Osteocyte (in vitro differentiated cells): ENCODE data around the gene DAP. TPM values are rescaled to one million over a fixed set of nuclear protein-coding genes. Genes with fewer than 3 reads are reported as not detected.

Experiments used
- DNase-seq: peaks from one replicate; pipeline ENCODE4 v3.0.0; 2021; ENCODE audit warnings: mixed read lengths; ENCODE audit not compliant: unreplicated experiment; ENCODE audit errors: extremely low spot score
- H3K27ac Mint-ChIP-seq: one replicate; pipeline ENCODE4 v1.8.0; 2021; ENCODE audit warnings: mild to moderate bottlenecking, mixed read lengths; ENCODE audit not compliant: unreplicated experiment
- H3K27me3 Mint-ChIP-seq: one replicate; pipeline ENCODE4 v1.8.0; 2021; ENCODE audit warnings: mixed read lengths; ENCODE audit not compliant: unreplicated experiment
- H3K36me3 Mint-ChIP-seq: one replicate; pipeline ENCODE4 v1.8.0; 2021; ENCODE audit warnings: mixed read lengths; ENCODE audit not compliant: unreplicated experiment
- H3K4me1 Mint-ChIP-seq: one replicate; pipeline ENCODE4 v1.8.0; 2021; ENCODE audit warnings: mixed read lengths; ENCODE audit not compliant: unreplicated experiment
- H3K4me3 Mint-ChIP-seq: one replicate; pipeline ENCODE4 v1.8.0; 2021; ENCODE audit warnings: mild to moderate bottlenecking, moderate library complexity, mixed read lengths; ENCODE audit not compliant: unreplicated experiment
- H3K9me3 Mint-ChIP-seq: one replicate; pipeline ENCODE4 v1.8.0; 2021; ENCODE audit warnings: mixed read lengths; ENCODE audit not compliant: unreplicated experiment
- total RNA-seq: library from RNA; stranded (reverse); gene quantifications from 2 replicates; pipeline ENCODE4 v1.2.1, GENCODE V29; 2021
- TF ChIP-seq, protein P1 (sequence below): fragments of 200-600 bp; sonication (generic); IDR thresholded peaks from 2 replicates; pipeline ENCODE4 v1.5.0; 2021; ENCODE audit warnings: antibody characterized with exemption, mild to moderate bottlenecking, moderate library complexity

The DAP gene
- total RNA-seq, 1 donor from 2014 or later: 173 TPM

- Mint-ChIP-seq H3K36me3 (peaks cover 86% of the 10 kb centered on the region), H3K4me3 (no peak overlapping the region), H3K27me3 (no peaks in the 10 kb centered on the region)
Measured at GRCh38 chr5:10743526-10743925, 17.5 kb downstream of the DAP start.

GRCh38 chr5:10741661-10742060 lies 19.4 kb downstream of the DAP start:
- Mint-ChIP-seq H3K4me1 (no peaks in the 10 kb centered on the region), H3K27me3 (no peaks in the 10 kb centered on the region), H3K4me3 (no peak overlapping the region), H3K27ac (no peak overlapping the region), H3K36me3 (peaks cover 80% of the 10 kb centered on the region), H3K9me3 (peaks cover 38% of the 10 kb centered on the region)
- TF ChIP-seq, protein P1, sequence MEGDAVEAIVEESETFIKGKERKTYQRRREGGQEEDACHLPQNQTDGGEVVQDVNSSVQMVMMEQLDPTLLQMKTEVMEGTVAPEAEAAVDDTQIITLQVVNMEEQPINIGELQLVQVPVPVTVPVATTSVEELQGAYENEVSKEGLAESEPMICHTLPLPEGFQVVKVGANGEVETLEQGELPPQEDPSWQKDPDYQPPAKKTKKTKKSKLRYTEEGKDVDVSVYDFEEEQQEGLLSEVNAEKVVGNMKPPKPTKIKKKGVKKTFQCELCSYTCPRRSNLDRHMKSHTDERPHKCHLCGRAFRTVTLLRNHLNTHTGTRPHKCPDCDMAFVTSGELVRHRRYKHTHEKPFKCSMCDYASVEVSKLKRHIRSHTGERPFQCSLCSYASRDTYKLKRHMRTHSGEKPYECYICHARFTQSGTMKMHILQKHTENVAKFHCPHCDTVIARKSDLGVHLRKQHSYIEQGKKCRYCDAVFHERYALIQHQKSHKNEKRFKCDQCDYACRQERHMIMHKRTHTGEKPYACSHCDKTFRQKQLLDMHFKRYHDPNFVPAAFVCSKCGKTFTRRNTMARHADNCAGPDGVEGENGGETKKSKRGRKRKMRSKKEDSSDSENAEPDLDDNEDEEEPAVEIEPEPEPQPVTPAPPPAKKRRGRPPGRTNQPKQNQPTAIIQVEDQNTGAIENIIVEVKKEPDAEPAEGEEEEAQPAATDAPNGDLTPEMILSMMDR: no peak
- no peak for DNase-seq

More at GRCh38 chr5:10743526-10743925, 17.5 kb downstream of the DAP start:
- Mint-ChIP-seq H3K9me3 (peaks cover 33% of the 10 kb centered on the region), H3K4me1 (peaks cover 5% of the 10 kb centered on the region), H3K27ac (no peak overlapping the region)
- no peak for DNase-seq
- TF ChIP-seq, protein P1: no peak

- Mint-ChIP-seq H3K9me3 (peaks cover 38% of the 10 kb centered on the region), H3K27me3 (no peaks in the 10 kb centered on the region), H3K4me1 (no peaks in the 10 kb centered on the region), H3K4me3 (no peak overlapping the region), H3K36me3 (peaks cover 71% of the 10 kb centered on the region), H3K27ac (no peak overlapping the region)
- no peak for DNase-seq
- TF ChIP-seq, protein P1: no peak
Measured at GRCh38 chr5:10740384-10740783, 20.6 kb downstream of the DAP start.

DNA sequence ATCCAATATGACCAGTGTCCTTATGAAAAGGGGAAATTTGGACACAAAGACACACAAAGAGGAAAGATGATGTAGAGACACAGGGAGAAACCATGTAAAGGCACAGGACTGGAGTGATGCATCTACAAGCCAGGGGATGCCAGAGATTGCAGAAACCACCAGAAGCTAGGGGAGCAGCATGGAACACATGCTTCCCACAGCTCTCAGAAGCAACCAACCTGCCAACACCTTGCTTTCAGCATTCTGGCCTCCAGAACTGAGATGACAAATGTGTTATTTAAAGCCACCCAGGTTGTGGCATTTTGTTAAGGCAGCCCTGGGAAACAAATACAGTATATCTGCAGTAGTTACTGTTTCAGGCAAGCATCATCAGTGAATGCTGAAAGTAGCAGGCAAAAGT lies 23.2 kb downstream of the DAP start:
- Mint-ChIP-seq H3K27ac (no peak overlapping the region), H3K4me3 (no peak overlapping the region), H3K9me3 (peaks cover 30% of the 10 kb centered on the region), H3K4me1 (peaks cover 17% of the 10 kb centered on the region), H3K27me3 (no peaks in the 10 kb centered on the region), H3K36me3 (peaks cover 58% of the 10 kb centered on the region)
- DNase-seq: no peak
- TF ChIP-seq, protein P1: no peak

GRCh38 chr5:10736808-10737207 lies 24.2 kb downstream of the DAP start:
- TF ChIP-seq, protein P1: no peak
- Mint-ChIP-seq H3K4me1 (peaks cover 17% of the 10 kb centered on the region), H3K27ac (no peak overlapping the region), H3K27me3 (no peaks in the 10 kb centered on the region), H3K9me3 (peaks cover 28% of the 10 kb centered on the region), H3K4me3 (no peak overlapping the region), H3K36me3 (peaks cover 56% of the 10 kb centered on the region)
- DNase-seq: no peak
